ENCODE measurements around the gene COL20A1.

The COL20A1 gene

GRCh38 chr20:63282946-63283345 is 10.0 kb upstream of the COL20A1 start:
- no peak overlapping the region for H4K8ac ChIP-seq (ENCODE audit: low read length)
- H3K4ac ChIP-seq (ENCODE audit: low read depth in 1 of 2, low read length in 2 of 2): no peak overlapping the region
- no peak overlapping the region for H3K9ac ChIP-seq (ENCODE audit: low read length)
- no peaks in the 10 kb centered on the region for H3K9me3 ChIP-seq (ENCODE audit: control insufficient read depth, low read length)
- H3K36me3 ChIP-seq (ENCODE audit: control insufficient read depth in 1 of 2, insufficient read depth in 2 of 2, low read depth in 1 of 2, low read length in 2 of 2): peaks cover 87 to 100% of the 10 kb centered on the region in 2 experiments
- H2BK120ac ChIP-seq (ENCODE audit: low read depth, low read length): no peak overlapping the region
- no peak overlapping the region for H4K91ac ChIP-seq (ENCODE audit: low read length)
- no peak overlapping the region for H2BK5ac ChIP-seq (ENCODE audit: low read depth, low read length, poor library complexity, severe bottlenecking)
- H3K27me3 ChIP-seq (ENCODE audit: control insufficient read depth in 1 of 2, insufficient read depth in 1 of 2, low read length in 2 of 2): no peaks in the 10 kb centered on the region
- 99% methylated on average over 17 of the region's 17 CpGs for WGBS
- H2AK5ac ChIP-seq (ENCODE audit: low read length, severe bottlenecking): no peak overlapping the region
- H2BK15ac ChIP-seq (ENCODE audit: low read depth, poor library complexity, severe bottlenecking): no peak overlapping the region
- H3K27ac ChIP-seq (ENCODE audit: low read length, poor library complexity, severe bottlenecking): no peak overlapping the region
- no peak overlapping the region for H3K4me2 ChIP-seq (ENCODE audit: low read length, poor library complexity, severe bottlenecking)
- no peak overlapping the region for H3K18ac ChIP-seq (ENCODE audit: low read depth in 1 of 2, low read length in 2 of 2)
- H3K4me1 ChIP-seq (ENCODE audit: control insufficient read depth, insufficient read depth, low read depth, low read length): peaks cover 23% of the 10 kb centered on the region
- H3K79me1 ChIP-seq (replicated peaks; ENCODE audit: low read length, poor library complexity, severe bottlenecking): peaks cover 56% of the 10 kb centered on the region
- no peak overlapping the region for H2AFZ ChIP-seq (ENCODE audit: low read depth, low read length)
- no peak overlapping the region for H3K14ac ChIP-seq (ENCODE audit: low read length in 2 of 2)
- no peak overlapping the region for H3K4me3 ChIP-seq (ENCODE audit: insufficient read depth in 1 of 2, low read depth in 1 of 2, low read length in 2 of 2)
- no peak overlapping the region for H2BK12ac ChIP-seq (ENCODE audit: low read length in 2 of 2)
- no peak for DNase-seq
- H3K23ac ChIP-seq (ENCODE audit: low read length in 2 of 2): no peak overlapping the region

- no peak overlapping the region for H2AFZ ChIP-seq (ENCODE audit: low read depth, low read length)
- peaks cover 23% of the 10 kb centered on the region for H3K4me1 ChIP-seq (ENCODE audit: control insufficient read depth, insufficient read depth, low read depth, low read length)
- H3K27ac ChIP-seq (ENCODE audit: low read length, poor library complexity, severe bottlenecking): no peak overlapping the region
- no peak overlapping the region for H3K18ac ChIP-seq (ENCODE audit: low read depth in 1 of 2, low read length in 2 of 2)
- no peak overlapping the region for H3K4ac ChIP-seq (ENCODE audit: low read depth in 1 of 2, low read length in 2 of 2)
- peaks cover 54% of the 10 kb centered on the region for H3K79me1 ChIP-seq (replicated peaks; ENCODE audit: low read length, poor library complexity, severe bottlenecking)
- no peak overlapping the region for H2BK120ac ChIP-seq (ENCODE audit: low read depth, low read length)
- no peak overlapping the region for H4K91ac ChIP-seq (ENCODE audit: low read length)
- no peak overlapping the region for H3K9ac ChIP-seq (ENCODE audit: low read length)
- peaks cover 87 to 100% of the 10 kb centered on the region in 2 experiments for H3K36me3 ChIP-seq (ENCODE audit: control insufficient read depth in 1 of 2, insufficient read depth in 2 of 2, low read depth in 1 of 2, low read length in 2 of 2)
- no peaks in the 10 kb centered on the region for H3K27me3 ChIP-seq (ENCODE audit: control insufficient read depth in 1 of 2, insufficient read depth in 1 of 2, low read length in 2 of 2)
- no peak overlapping the region for H4K8ac ChIP-seq (ENCODE audit: low read length)
- no peak overlapping the region for H2BK12ac ChIP-seq (ENCODE audit: low read length in 2 of 2)
- no peak overlapping the region for H3K23ac ChIP-seq (ENCODE audit: low read length in 2 of 2)
- no peaks in the 10 kb centered on the region for H3K9me3 ChIP-seq (ENCODE audit: control insufficient read depth, low read length)
- H3K14ac ChIP-seq (ENCODE audit: low read length in 2 of 2): no peak overlapping the region
- 97% methylated on average over 32 of the region's 33 CpGs for WGBS
- no peak overlapping the region for H3K4me3 ChIP-seq (ENCODE audit: insufficient read depth in 1 of 2, low read depth in 1 of 2, low read length in 2 of 2)
- DNase-seq: no peak
- no peak overlapping the region for H2BK15ac ChIP-seq (ENCODE audit: low read depth, poor library complexity, severe bottlenecking)
- H2BK5ac ChIP-seq (ENCODE audit: low read depth, low read length, poor library complexity, severe bottlenecking): no peak overlapping the region
- H3K4me2 ChIP-seq (ENCODE audit: low read length, poor library complexity, severe bottlenecking): no peak overlapping the region
- no peak overlapping the region for H2AK5ac ChIP-seq (ENCODE audit: low read length, severe bottlenecking)
Measured at GRCh38 chr20:63283397-63284082, 9.4 kb upstream of the COL20A1 start.

DNA sequence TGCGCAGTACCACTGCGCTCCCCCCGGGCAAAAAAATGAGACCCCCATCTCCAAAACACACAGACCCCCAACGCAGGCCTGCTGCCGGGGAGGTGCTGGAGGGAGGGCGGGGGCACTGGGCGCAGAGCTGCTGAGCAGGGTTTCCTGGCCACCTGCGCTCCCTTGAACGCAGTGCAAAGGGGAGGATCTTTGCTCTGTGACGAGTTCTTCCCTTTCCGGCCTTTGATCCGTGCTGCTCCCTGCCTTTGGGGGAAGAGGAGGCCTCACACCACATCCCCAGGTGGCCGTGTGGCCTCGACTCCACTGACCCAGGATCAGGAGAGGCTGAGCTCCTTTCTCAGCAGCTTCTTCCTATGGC is 8.9 kb upstream of the COL20A1 start:
- Histone ChIP-seq H2BK12ac (ENCODE audit: low read length in 2 of 2) (no peak overlapping the region), H4K91ac (ENCODE audit: low read length) (no peak overlapping the region), H3K9ac (ENCODE audit: low read length) (no peak overlapping the region), H3K14ac (ENCODE audit: low read length in 2 of 2) (no peak overlapping the region), H3K18ac (ENCODE audit: low read depth in 1 of 2, low read length in 2 of 2) (no peak overlapping the region), H4K8ac (ENCODE audit: low read length) (no peak overlapping the region), H3K27me3 (ENCODE audit: control insufficient read depth in 1 of 2, insufficient read depth in 1 of 2, low read length in 2 of 2) (no peaks in the 10 kb centered on the region), H3K4ac (ENCODE audit: low read depth in 1 of 2, low read length in 2 of 2) (no peak overlapping the region), H3K4me1 (ENCODE audit: control insufficient read depth, insufficient read depth, low read depth, low read length) (peaks cover 23% of the 10 kb centered on the region), H3K79me1 (replicated peaks; ENCODE audit: low read length, poor library complexity, severe bottlenecking) (peaks cover 53% of the 10 kb centered on the region), H3K4me3 (ENCODE audit: insufficient read depth in 1 of 2, low read depth in 1 of 2, low read length in 2 of 2) (no peak overlapping the region), H2AK5ac (ENCODE audit: low read length, severe bottlenecking) (no peak overlapping the region), H3K36me3 (ENCODE audit: control insufficient read depth in 1 of 2, insufficient read depth in 2 of 2, low read depth in 1 of 2, low read length in 2 of 2) (peaks cover 87 to 100% of the 10 kb centered on the region in 2 experiments), H2BK15ac (ENCODE audit: low read depth, poor library complexity, severe bottlenecking) (no peak overlapping the region), H2AFZ (ENCODE audit: low read depth, low read length) (no peak overlapping the region), H3K4me2 (ENCODE audit: low read length, poor library complexity, severe bottlenecking) (no peak overlapping the region), H3K9me3 (ENCODE audit: control insufficient read depth, low read length) (no peaks in the 10 kb centered on the region), H2BK5ac (ENCODE audit: low read depth, low read length, poor library complexity, severe bottlenecking) (no peak overlapping the region), H3K23ac (ENCODE audit: low read length in 2 of 2) (no peak overlapping the region), H2BK120ac (ENCODE audit: low read depth, low read length) (no peak overlapping the region), H3K27ac (ENCODE audit: low read length, poor library complexity, severe bottlenecking) (peak overlapping the region; percentile 0)
- DNase-seq: no peak
- 85% methylated on average over 14 of the region's 14 CpGs for WGBS

GRCh38 chr20:63284544-63284949 is 8.4 kb upstream of the COL20A1 start:
- peaks cover 51% of the 10 kb centered on the region for H3K79me1 ChIP-seq (replicated peaks; ENCODE audit: low read length, poor library complexity, severe bottlenecking)
- H3K9ac ChIP-seq (ENCODE audit: low read length): no peak overlapping the region
- H2AK5ac ChIP-seq (ENCODE audit: low read length, severe bottlenecking): no peak overlapping the region
- no peaks in the 10 kb centered on the region for H3K27me3 ChIP-seq (ENCODE audit: control insufficient read depth in 1 of 2, insufficient read depth in 1 of 2, low read length in 2 of 2)
- no peak overlapping the region for H2AFZ ChIP-seq (ENCODE audit: low read depth, low read length)
- peaks cover 23% of the 10 kb centered on the region for H3K4me1 ChIP-seq (ENCODE audit: control insufficient read depth, insufficient read depth, low read depth, low read length)
- no peak overlapping the region for H2BK15ac ChIP-seq (ENCODE audit: low read depth, poor library complexity, severe bottlenecking)
- H3K4me3 ChIP-seq (ENCODE audit: insufficient read depth in 1 of 2, low read depth in 1 of 2, low read length in 2 of 2): no peak overlapping the region
- H3K23ac ChIP-seq (ENCODE audit: low read length in 2 of 2): no peak overlapping the region
- no peak overlapping the region for H3K14ac ChIP-seq (ENCODE audit: low read length in 2 of 2)
- peak overlapping the region; percentile 52 for H4K91ac ChIP-seq (ENCODE audit: low read length)
- no peaks in the 10 kb centered on the region for H3K9me3 ChIP-seq (ENCODE audit: control insufficient read depth, low read length)
- H4K8ac ChIP-seq (ENCODE audit: low read length): peak overlapping the region; percentile 7
- no peak overlapping the region for H2BK12ac ChIP-seq (ENCODE audit: low read length in 2 of 2)
- H3K4me2 ChIP-seq (ENCODE audit: low read length, poor library complexity, severe bottlenecking): no peak overlapping the region
- 89% methylated on average over 20 of the region's 25 CpGs for WGBS
- DNase-seq: no peak
- peaks cover 87 to 100% of the 10 kb centered on the region in 2 experiments for H3K36me3 ChIP-seq (ENCODE audit: control insufficient read depth in 1 of 2, insufficient read depth in 2 of 2, low read depth in 1 of 2, low read length in 2 of 2)
- no peak overlapping the region for H3K27ac ChIP-seq (ENCODE audit: low read length, poor library complexity, severe bottlenecking)
- H2BK120ac ChIP-seq (ENCODE audit: low read depth, low read length): no peak overlapping the region
- H3K4ac ChIP-seq (ENCODE audit: low read depth in 1 of 2, low read length in 2 of 2): no peak overlapping the region
- H3K18ac ChIP-seq (ENCODE audit: low read depth in 1 of 2, low read length in 2 of 2): no peak overlapping the region
- no peak overlapping the region for H2BK5ac ChIP-seq (ENCODE audit: low read depth, low read length, poor library complexity, severe bottlenecking)

Measured in mesenchymal stem cell (in vitro differentiated cells and primary cell).